ENCODE measurements around the gene HTT. TPM values are rescaled to one million over a fixed set of nuclear protein-coding genes. Genes with fewer than 3 reads are reported as not detected.

HTT gene
- total RNA-seq, 1 donor from 2014 or later: 43.8 TPM

GRCh38 chr4:3235030-3235345 is 160.5 kb downstream of the HTT start:
- no peaks in the 10 kb centered on the region for H3K27me3 ChIP-seq (ENCODE audit: control insufficient read depth, insufficient read depth, low read length)
- peaks cover 8% of the 10 kb centered on the region for H3K36me3 ChIP-seq (ENCODE audit: control insufficient read depth, insufficient read depth, low read length)

GRCh38 chr4:3235581-3235980 is 161.1 kb downstream of the HTT start:
- DNase-seq (ENCODE audit: low read depth): no peak
- no peaks in the 10 kb centered on the region for H3K27me3 ChIP-seq (ENCODE audit: control insufficient read depth, insufficient read depth, low read length)
- H3K36me3 ChIP-seq (ENCODE audit: control insufficient read depth, insufficient read depth, low read length): peaks cover 8% of the 10 kb centered on the region
- H3K4me3 ChIP-seq (ENCODE audit: low read depth, low read length): no peak overlapping the region
- TF ChIP-seq CTCF (IDR thresholded peaks at IDR 0.05; ENCODE audit: insufficient read depth, low read length, poor library complexity, severe bottlenecking): no peak

More at GRCh38 chr4:3235030-3235345, 160.5 kb downstream of the HTT start:
- TF ChIP-seq CTCF (IDR thresholded peaks at IDR 0.05; ENCODE audit: insufficient read depth, low read length, poor library complexity, severe bottlenecking): no peak
- no peak for DNase-seq (ENCODE audit: low read depth)
- no peak overlapping the region for H3K4me3 ChIP-seq (ENCODE audit: low read depth, low read length)

GRCh38 chr4:3236326-3236878 is 161.9 kb downstream of the HTT start:
- TF ChIP-seq CTCF (IDR thresholded peaks at IDR 0.05; ENCODE audit: insufficient read depth, low read length, poor library complexity, severe bottlenecking): no peak
- peaks cover 6% of the 10 kb centered on the region for H3K36me3 ChIP-seq (ENCODE audit: control insufficient read depth, insufficient read depth, low read length)
- DNase-seq (ENCODE audit: low read depth): no peak
- H3K27me3 ChIP-seq (ENCODE audit: control insufficient read depth, insufficient read depth, low read length): no peaks in the 10 kb centered on the region
- H3K4me3 ChIP-seq (ENCODE audit: low read depth, low read length): no peak overlapping the region

- TF ChIP-seq CTCF (IDR thresholded peaks at IDR 0.05; ENCODE audit: insufficient read depth, low read length, poor library complexity, severe bottlenecking): no peak
- DNase-seq (ENCODE audit: low read depth): no peak
- no peaks in the 10 kb centered on the region for H3K27me3 ChIP-seq (ENCODE audit: control insufficient read depth, insufficient read depth, low read length)
- H3K36me3 ChIP-seq (ENCODE audit: control insufficient read depth, insufficient read depth, low read length): peaks cover 4% of the 10 kb centered on the region
- H3K4me3 ChIP-seq (ENCODE audit: low read depth, low read length): no peak overlapping the region
Observed at GRCh38 chr4:3237266-3237665, 162.8 kb downstream of the HTT start.

- TF ChIP-seq CTCF (IDR thresholded peaks at IDR 0.05; ENCODE audit: insufficient read depth, low read length, poor library complexity, severe bottlenecking): no peak
- DNase-seq (ENCODE audit: low read depth): no peak
- Histone ChIP-seq H3K4me3 (ENCODE audit: low read depth, low read length) (no peak overlapping the region), H3K36me3 (ENCODE audit: control insufficient read depth, insufficient read depth, low read length) (peaks cover 4% of the 10 kb centered on the region), H3K27me3 (ENCODE audit: control insufficient read depth, insufficient read depth, low read length) (no peaks in the 10 kb centered on the region)
Observed at GRCh38 chr4:3237712-3238560, 163.5 kb downstream of the HTT start.

All from kidney epithelial cell (primary cell).